NT2/D1 (cell line): Measurements from ENCODE around the gene ADAMTS12.
"Not testable (repeated sequence)": the region's sequence is repeated elsewhere in the genome, so short reads cannot be mapped to it uniquely, and the experiment has no call there.

Experiments
- DNase-seq: peaks from one replicate; pipeline ENCODE4 v3.0.0-alpha.2; 2011; ENCODE audit warnings: low read depth, low spot score
- H3K27me3 ChIP-seq: 2 replicates; pipeline ENCODE4 v1.6.0; 2011; ENCODE audit warnings: mild to moderate bottlenecking; ENCODE audit not compliant: insufficient read length, insufficient read depth
- H3K36me3 ChIP-seq: 2 replicates; pipeline ENCODE4 v1.6.1; 2011; ENCODE audit warnings: mild to moderate bottlenecking, low read length, mixed read lengths; ENCODE audit not compliant: insufficient read depth, insufficient read length
- H3K4me1 ChIP-seq: 2 replicates; pipeline ENCODE4 v1.5.1; 2011; ENCODE audit not compliant: insufficient read depth, insufficient read length
- H3K4me3 ChIP-seq: 2 replicates; pipeline ENCODE4 v1.5.1; 2011; ENCODE audit warnings: low read depth; ENCODE audit not compliant: insufficient read length
- H3K9ac ChIP-seq: 2 replicates; pipeline ENCODE4 v1.6.0; 2011; ENCODE audit warnings: low read depth; ENCODE audit not compliant: insufficient read length
- H3K9me3 ChIP-seq: 2 replicates; pipeline ENCODE4 v1.5.1; 2011; ENCODE audit warnings: mild to moderate bottlenecking, low read length; ENCODE audit not compliant: insufficient read depth
- SUZ12 ChIP-seq: IDR thresholded peaks from 2 replicates; pipeline ENCODE4 v1.6.1; 2011; ENCODE audit not compliant: insufficient read length, insufficient read depth; ENCODE audit errors: extremely low read depth
- YY1 ChIP-seq: IDR thresholded peaks from 2 replicates; pipeline ENCODE4 v1.6.1; 2011; ENCODE audit not compliant: insufficient read length, insufficient read depth
- ZNF274 ChIP-seq: IDR thresholded peaks from 2 replicates; pipeline ENCODE4 v1.6.1; 2011; ENCODE audit warnings: mild to moderate bottlenecking, low read depth, low read length

The ADAMTS12 gene

GRCh38 chr5:33531824-33532223 is 360.0 kb downstream of the ADAMTS12 start:
- no peak for TF ChIP-seq YY1
- TF ChIP-seq SUZ12, result no peak
- no peak for TF ChIP-seq ZNF274
- no peak for DNase-seq
- Histone ChIP-seq H3K9me3 (no peaks in the 10 kb centered on the region), H3K4me3 (no peak overlapping the region), H3K36me3 (no peaks in the 10 kb centered on the region), H3K9ac (no peak overlapping the region), H3K27me3 (no peaks in the 10 kb centered on the region), H3K4me1 (no peaks in the 10 kb centered on the region)

- Histone ChIP-seq H3K36me3 (no peaks in the 10 kb centered on the region), H3K27me3 (no peaks in the 10 kb centered on the region), H3K4me1 (no peaks in the 10 kb centered on the region), H3K4me3 (no peak overlapping the region), H3K9me3 (no peaks in the 10 kb centered on the region), H3K9ac (no peak overlapping the region)
- no peak for DNase-seq
- TF ChIP-seq SUZ12 (no peak), ZNF274 (no peak), YY1 (no peak)
These were observed 360.8 kb downstream of the ADAMTS12 start for GRCh38 chr5:33531037-33531298.

GRCh38 chr5:33530183-33531036 is 361.4 kb downstream of the ADAMTS12 start:
- DNase-seq, result no peak
- no peaks in the 10 kb centered on the region for H3K9me3 ChIP-seq
- H3K4me3 ChIP-seq, result no peak overlapping the region
- H3K4me1 ChIP-seq, result no peaks in the 10 kb centered on the region
- H3K9ac ChIP-seq, result no peak overlapping the region
- TF ChIP-seq ZNF274 (no peak), YY1 (no peak)
- no peaks in the 10 kb centered on the region for H3K36me3 ChIP-seq
- H3K27me3 ChIP-seq, result no peaks in the 10 kb centered on the region

GRCh38 chr5:33527696-33528095 is 364.1 kb downstream of the ADAMTS12 start:
- DNase-seq, result no peak
- Histone ChIP-seq H3K27me3 (no peaks in the 10 kb centered on the region), H3K4me3 (no peak overlapping the region), H3K36me3 (no peaks in the 10 kb centered on the region), H3K9me3 (no peaks in the 10 kb centered on the region), H3K4me1 (no peaks in the 10 kb centered on the region), H3K9ac (no peak overlapping the region)
- TF ChIP-seq ZNF274 (no peak), SUZ12 (no peak), YY1 (no peak)

GRCh38 chr5:33526755-33527154 is 365.0 kb downstream of the ADAMTS12 start:
- TF ChIP-seq ZNF274, result no peak
- no peak for TF ChIP-seq YY1
- no peak for TF ChIP-seq SUZ12
- no peak for DNase-seq
- no peaks in the 10 kb centered on the region for H3K4me1 ChIP-seq

GRCh38 chr5:33524476-33524875 is 367.3 kb downstream of the ADAMTS12 start:
- Histone ChIP-seq H3K9me3 (no peaks in the 10 kb centered on the region), H3K4me1 (no peaks in the 10 kb centered on the region), H3K9ac (no peak overlapping the region), H3K27me3 (no peaks in the 10 kb centered on the region), H3K4me3 (no peak overlapping the region), H3K36me3 (no peaks in the 10 kb centered on the region)
- TF ChIP-seq YY1 (no peak), SUZ12 (no peak), ZNF274 (no peak)
- no peak for DNase-seq

More at GRCh38 chr5:33526755-33527154, 365.0 kb downstream of the ADAMTS12 start:
- no peaks in the 10 kb centered on the region for H3K27me3 ChIP-seq
- H3K4me3 ChIP-seq, result no peak overlapping the region
- no peak overlapping the region for H3K9ac ChIP-seq
- H3K9me3 ChIP-seq, result no peaks in the 10 kb centered on the region
- H3K36me3 ChIP-seq, result no peaks in the 10 kb centered on the region

GRCh38 chr5:33523208-33523771 is 368.5 kb downstream of the ADAMTS12 start:
- H3K36me3 ChIP-seq, result no peaks in the 10 kb centered on the region
- no peak overlapping the region for H3K4me3 ChIP-seq
- DNase-seq, result no peak
- TF ChIP-seq ZNF274 (no peak), YY1 (no peak), SUZ12 (no peak)
- H3K27me3 ChIP-seq, result no peaks in the 10 kb centered on the region
- no peaks in the 10 kb centered on the region for H3K4me1 ChIP-seq
- H3K9ac ChIP-seq, result no peak overlapping the region
- H3K9me3 ChIP-seq, result no peaks in the 10 kb centered on the region

- H3K4me3 ChIP-seq, result no peak overlapping the region
- TF ChIP-seq ZNF274 (no peak), YY1 (no peak), SUZ12 (no peak)
- H3K4me1 ChIP-seq, result no peaks in the 10 kb centered on the region
- H3K9me3 ChIP-seq, result no peaks in the 10 kb centered on the region
- no peak for DNase-seq
- H3K9ac ChIP-seq, result no peak overlapping the region
- H3K36me3 ChIP-seq, result no peaks in the 10 kb centered on the region
- no peaks in the 10 kb centered on the region for H3K27me3 ChIP-seq
These were observed 375.4 kb downstream of the ADAMTS12 start for GRCh38 chr5:33516421-33516820.

- not testable (repeated sequence) for H3K9me3 ChIP-seq, H3K4me3 ChIP-seq, H3K27me3 ChIP-seq, DNase-seq, H3K9ac ChIP-seq, H3K4me1 ChIP-seq, H3K36me3 ChIP-seq
These were observed 376.4 kb downstream of the ADAMTS12 start for GRCh38 chr5:33515366-33515765.
